ENCODE measurements around the gene TRAPPC6A. TPM values are rescaled to one million over a fixed set of nuclear protein-coding genes. Genes with fewer than 3 reads are reported as not detected.

TRAPPC6A gene
- total and polyA plus RNA-seq, 2 experiments from 2014 or later = 29.4 to 74.7 TPM

DNA sequence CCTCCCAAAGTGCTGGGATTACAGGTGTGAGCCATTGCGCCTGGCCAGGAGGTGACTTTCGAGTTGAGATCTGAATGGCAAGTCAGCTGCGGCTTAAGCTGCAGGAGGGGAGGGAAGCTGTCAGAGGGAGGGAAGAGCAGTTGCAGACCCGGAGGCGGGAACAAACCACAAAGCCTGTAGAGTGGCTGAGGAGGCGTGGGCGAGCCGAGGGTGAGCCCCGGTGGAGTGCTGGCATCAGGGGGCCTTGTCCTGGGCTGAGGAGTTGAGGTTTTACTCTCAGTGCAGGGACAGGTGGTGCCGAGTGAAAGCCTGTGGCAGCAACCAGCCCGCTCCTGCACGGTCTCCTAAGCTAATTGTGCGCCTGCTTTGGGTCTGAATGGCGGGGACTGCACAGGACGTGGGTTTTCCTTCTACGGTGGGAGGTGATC is 60.9 kb downstream of the TRAPPC6A start:
- Histone ChIP-seq H3K9me2 (ENCODE audit: insufficient read depth) (no peaks in the 10 kb centered on the region), H3K4me3 (no peak overlapping the region), H3K4me2 (no peak overlapping the region), H3K27me3 (ENCODE audit: insufficient read depth) (no peaks in the 10 kb centered on the region), H3K27ac (ENCODE audit: low read depth) (no peak overlapping the region), H3K36me3 (ENCODE audit: insufficient read depth) (no peaks in the 10 kb centered on the region), H3K4me1 (ENCODE audit: insufficient read depth) (no peaks in the 10 kb centered on the region; the same call in 1 of the 2 replicates), H4K20me1 (replicated peaks; ENCODE audit: insufficient read depth) (peaks cover 45% of the 10 kb centered on the region), H2AFZ (no peak overlapping the region), H3K79me2 (replicated peaks; ENCODE audit: insufficient read depth) (peaks cover 83% of the 10 kb centered on the region), H3F3A (replicated peaks; ENCODE audit: low read depth) (no peaks in the 10 kb centered on the region)
- Mint-ChIP-seq H3K36me3 (ENCODE audit: low read depth) (no peaks in the 10 kb centered on the region; the same call in 2 of the 3 replicates), H3K27me3 (ENCODE audit: insufficient read depth, low read depth, poor library complexity) (peaks cover 15% of the 10 kb centered on the region), H3K4me1 (peaks cover 14% of the 10 kb centered on the region), H3K4me3 (no peak overlapping the region), H3K9me3 (no peaks in the 10 kb centered on the region), H3K27ac (no peak overlapping the region)
- ATAC-seq (peak; percentile 56), DNase-seq (ENCODE audit: low spot score) (no peak)
- TF ChIP-seq, protein P1, sequence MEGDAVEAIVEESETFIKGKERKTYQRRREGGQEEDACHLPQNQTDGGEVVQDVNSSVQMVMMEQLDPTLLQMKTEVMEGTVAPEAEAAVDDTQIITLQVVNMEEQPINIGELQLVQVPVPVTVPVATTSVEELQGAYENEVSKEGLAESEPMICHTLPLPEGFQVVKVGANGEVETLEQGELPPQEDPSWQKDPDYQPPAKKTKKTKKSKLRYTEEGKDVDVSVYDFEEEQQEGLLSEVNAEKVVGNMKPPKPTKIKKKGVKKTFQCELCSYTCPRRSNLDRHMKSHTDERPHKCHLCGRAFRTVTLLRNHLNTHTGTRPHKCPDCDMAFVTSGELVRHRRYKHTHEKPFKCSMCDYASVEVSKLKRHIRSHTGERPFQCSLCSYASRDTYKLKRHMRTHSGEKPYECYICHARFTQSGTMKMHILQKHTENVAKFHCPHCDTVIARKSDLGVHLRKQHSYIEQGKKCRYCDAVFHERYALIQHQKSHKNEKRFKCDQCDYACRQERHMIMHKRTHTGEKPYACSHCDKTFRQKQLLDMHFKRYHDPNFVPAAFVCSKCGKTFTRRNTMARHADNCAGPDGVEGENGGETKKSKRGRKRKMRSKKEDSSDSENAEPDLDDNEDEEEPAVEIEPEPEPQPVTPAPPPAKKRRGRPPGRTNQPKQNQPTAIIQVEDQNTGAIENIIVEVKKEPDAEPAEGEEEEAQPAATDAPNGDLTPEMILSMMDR (conservative IDR thresholded peaks at IDR 0.05; ENCODE audit: low read depth in 2 of 2) = no peak
- no peak for TF ChIP-seq STAT1 (IDR thresholded peaks at IDR 0.05; ENCODE audit: unreplicated experiment)
- no peak for TF ChIP-seq POLR2AphosphoS5 (IDR thresholded peaks at IDR 0.05; ENCODE audit: low read depth)
- TF ChIP-seq CREB1 (CRISPR knock-in tag; IDR thresholded peaks at IDR 0.05; ENCODE audit: low read depth) = no peak
- no peak for TF ChIP-seq ZNF114 (CRISPR knock-in tag; IDR thresholded peaks at IDR 0.05)
- TF ChIP-seq, protein P2, sequence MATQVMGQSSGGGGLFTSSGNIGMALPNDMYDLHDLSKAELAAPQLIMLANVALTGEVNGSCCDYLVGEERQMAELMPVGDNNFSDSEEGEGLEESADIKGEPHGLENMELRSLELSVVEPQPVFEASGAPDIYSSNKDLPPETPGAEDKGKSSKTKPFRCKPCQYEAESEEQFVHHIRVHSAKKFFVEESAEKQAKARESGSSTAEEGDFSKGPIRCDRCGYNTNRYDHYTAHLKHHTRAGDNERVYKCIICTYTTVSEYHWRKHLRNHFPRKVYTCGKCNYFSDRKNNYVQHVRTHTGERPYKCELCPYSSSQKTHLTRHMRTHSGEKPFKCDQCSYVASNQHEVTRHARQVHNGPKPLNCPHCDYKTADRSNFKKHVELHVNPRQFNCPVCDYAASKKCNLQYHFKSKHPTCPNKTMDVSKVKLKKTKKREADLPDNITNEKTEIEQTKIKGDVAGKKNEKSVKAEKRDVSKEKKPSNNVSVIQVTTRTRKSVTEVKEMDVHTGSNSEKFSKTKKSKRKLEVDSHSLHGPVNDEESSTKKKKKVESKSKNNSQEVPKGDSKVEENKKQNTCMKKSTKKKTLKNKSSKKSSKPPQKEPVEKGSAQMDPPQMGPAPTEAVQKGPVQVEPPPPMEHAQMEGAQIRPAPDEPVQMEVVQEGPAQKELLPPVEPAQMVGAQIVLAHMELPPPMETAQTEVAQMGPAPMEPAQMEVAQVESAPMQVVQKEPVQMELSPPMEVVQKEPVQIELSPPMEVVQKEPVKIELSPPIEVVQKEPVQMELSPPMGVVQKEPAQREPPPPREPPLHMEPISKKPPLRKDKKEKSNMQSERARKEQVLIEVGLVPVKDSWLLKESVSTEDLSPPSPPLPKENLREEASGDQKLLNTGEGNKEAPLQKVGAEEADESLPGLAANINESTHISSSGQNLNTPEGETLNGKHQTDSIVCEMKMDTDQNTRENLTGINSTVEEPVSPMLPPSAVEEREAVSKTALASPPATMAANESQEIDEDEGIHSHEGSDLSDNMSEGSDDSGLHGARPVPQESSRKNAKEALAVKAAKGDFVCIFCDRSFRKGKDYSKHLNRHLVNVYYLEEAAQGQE (IDR thresholded peaks at IDR 0.05; ENCODE audit: unreplicated experiment) = no peak

DNA sequence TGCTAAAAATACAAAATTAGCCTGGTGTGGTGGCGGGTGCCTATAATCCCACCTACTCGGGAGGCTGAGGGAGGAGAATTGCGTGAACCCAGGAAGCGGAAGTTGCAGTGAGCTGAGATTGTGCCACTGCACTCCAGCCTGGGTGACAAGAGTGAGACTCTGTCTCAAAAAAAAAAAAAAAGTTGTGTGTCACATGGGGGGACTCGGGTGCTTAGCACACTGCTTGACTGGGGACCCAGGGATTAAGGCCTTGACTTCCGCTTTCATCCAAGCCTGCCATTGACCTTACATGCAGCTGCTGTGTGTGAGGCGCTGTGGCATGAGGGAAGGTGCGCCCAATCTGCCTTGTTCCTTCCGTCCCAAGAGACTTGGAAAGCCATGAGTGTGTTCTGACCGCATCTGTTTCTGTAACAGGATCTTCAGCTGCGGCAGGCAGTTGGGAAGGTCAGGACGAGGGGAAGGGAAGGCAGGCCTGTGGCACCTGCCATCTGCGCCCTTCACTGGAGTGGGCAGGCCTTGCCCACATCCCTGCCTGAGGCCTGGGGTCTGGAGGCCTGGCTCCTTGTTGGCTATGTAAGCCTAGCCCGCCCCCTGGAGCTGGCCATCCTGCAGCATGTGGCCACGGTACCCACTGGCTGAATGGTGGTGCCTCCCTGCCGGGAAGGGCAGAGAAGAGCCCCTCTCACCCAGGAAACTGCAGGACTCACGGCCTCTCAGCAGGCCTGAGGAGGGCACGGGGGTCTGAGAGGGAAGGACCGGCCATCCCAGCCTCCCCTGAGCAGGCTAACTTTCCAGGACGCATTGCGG is 62.0 kb downstream of the TRAPPC6A start:
- no peak overlapping the region for H3K4me2 ChIP-seq
- no peak overlapping the region for H2AFZ ChIP-seq
- H3K4me1 ChIP-seq (ENCODE audit: insufficient read depth) = no peaks in the 10 kb centered on the region; the same call in 1 of the 2 replicates
- peaks cover 12% of the 10 kb centered on the region for H3K4me1 Mint-ChIP-seq
- H3K27me3 ChIP-seq (ENCODE audit: insufficient read depth) = no peaks in the 10 kb centered on the region
- H3K27ac Mint-ChIP-seq = 0 out of 2 replicates have a peak overlapping the region, but pooled peaks have one; percentile 31
- no peaks in the 10 kb centered on the region for H3K9me2 ChIP-seq (ENCODE audit: insufficient read depth)
- H3K27me3 Mint-ChIP-seq (ENCODE audit: insufficient read depth, low read depth, poor library complexity) = peaks cover 12% of the 10 kb centered on the region
- no peak overlapping the region for H3K27ac ChIP-seq (ENCODE audit: low read depth)
- H3K36me3 ChIP-seq (ENCODE audit: insufficient read depth) = no peaks in the 10 kb centered on the region
- ATAC-seq = peak; percentile 10; the same call in 1 of the 3 replicates
- H3F3A ChIP-seq (replicated peaks; ENCODE audit: low read depth) = no peaks in the 10 kb centered on the region
- no peak overlapping the region; the same call in 2 of the 3 replicates for H3K4me3 Mint-ChIP-seq
- H3K79me2 ChIP-seq (replicated peaks; ENCODE audit: insufficient read depth) = peaks cover 86% of the 10 kb centered on the region
- TF ChIP-seq, protein P3, sequence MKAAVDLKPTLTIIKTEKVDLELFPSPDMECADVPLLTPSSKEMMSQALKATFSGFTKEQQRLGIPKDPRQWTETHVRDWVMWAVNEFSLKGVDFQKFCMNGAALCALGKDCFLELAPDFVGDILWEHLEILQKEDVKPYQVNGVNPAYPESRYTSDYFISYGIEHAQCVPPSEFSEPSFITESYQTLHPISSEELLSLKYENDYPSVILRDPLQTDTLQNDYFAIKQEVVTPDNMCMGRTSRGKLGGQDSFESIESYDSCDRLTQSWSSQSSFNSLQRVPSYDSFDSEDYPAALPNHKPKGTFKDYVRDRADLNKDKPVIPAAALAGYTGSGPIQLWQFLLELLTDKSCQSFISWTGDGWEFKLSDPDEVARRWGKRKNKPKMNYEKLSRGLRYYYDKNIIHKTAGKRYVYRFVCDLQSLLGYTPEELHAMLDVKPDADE (IDR thresholded peaks at IDR 0.05) = no peak
- TF ChIP-seq POLR2AphosphoS5 (IDR thresholded peaks at IDR 0.05; ENCODE audit: low read depth) (no peak), EZH2 (IDR thresholded peaks at IDR 0.05; ENCODE audit: low read depth, unreplicated experiment) (no peak)
- TF ChIP-seq, protein P2 (IDR thresholded peaks at IDR 0.05; ENCODE audit: unreplicated experiment) = no peak
- TF ChIP-seq, protein P1 (conservative IDR thresholded peaks at IDR 0.05; ENCODE audit: low read depth in 2 of 2) = peak in 1 of 2 experiments; percentile 30; a peak in 2 of 4 replicates
- no peak for DNase-seq (ENCODE audit: low spot score)
- no peaks in the 10 kb centered on the region; the same call in 2 of the 3 replicates for H3K36me3 Mint-ChIP-seq (ENCODE audit: low read depth)
- no peaks in the 10 kb centered on the region for H3K9me3 Mint-ChIP-seq
- peaks cover 55% of the 10 kb centered on the region for H4K20me1 ChIP-seq (replicated peaks; ENCODE audit: insufficient read depth)
- H3K4me3 ChIP-seq = no peak overlapping the region
